ENCODE data around the gene MUC5AC. TPM values are rescaled to one million over a fixed set of nuclear protein-coding genes. Genes with fewer than 3 reads are reported as not detected.

MUC5AC gene
- total and polyA plus RNA-seq, 2 donors (not counting 1 experiment from before 2014, with no cell fraction given) = not detected

DNA sequence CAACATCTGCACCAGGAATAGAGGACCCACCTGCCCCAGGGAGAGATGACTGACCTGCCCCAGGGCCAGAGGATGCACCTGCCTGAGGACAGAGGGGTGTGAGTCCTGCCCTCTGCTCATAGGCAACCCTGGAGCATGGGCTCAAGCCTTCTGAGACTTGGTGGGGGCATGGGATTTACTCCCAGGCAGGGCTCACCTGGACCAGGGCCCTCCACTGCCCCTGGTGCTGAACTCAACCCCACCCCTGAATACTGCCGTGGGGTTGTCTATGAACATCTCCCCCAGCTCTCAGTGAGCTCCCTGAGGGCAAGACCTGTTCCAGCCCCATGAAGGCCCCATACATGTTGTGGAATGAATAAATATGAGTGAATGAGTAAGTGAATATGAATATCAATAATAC lies 33.8 kb upstream of the MUC5AC start:
- H2AFZ ChIP-seq (ENCODE audit: low read length) = no peak overlapping the region
- H3K9ac ChIP-seq (ENCODE audit: insufficient read depth, low read length) = no peak overlapping the region
- H3K4me3 ChIP-seq (replicated peaks in 1 of 4; ENCODE audit: control extremely low read depth in 1 of 4, insufficient read depth in 1 of 4, low read depth in 3 of 4, low read length in 4 of 4) = no peak overlapping the region
- DNase-seq (ENCODE audit: low read depth in 2 of 2) = no peak
- H3K4me1 ChIP-seq (ENCODE audit: control insufficient read depth, extremely low read depth, insufficient read depth, low read length) = no peaks in the 10 kb centered on the region
- H3K27ac ChIP-seq (ENCODE audit: insufficient read depth, low read length) = no peak overlapping the region
- H3K79me2 ChIP-seq (ENCODE audit: control insufficient read depth, insufficient read depth, low read length) = no peaks in the 10 kb centered on the region
- H3K36me3 ChIP-seq (ENCODE audit: control insufficient read depth, insufficient read depth, low read length) = no peaks in the 10 kb centered on the region
- H3K27me3 ChIP-seq (ENCODE audit: control insufficient read depth, insufficient read depth, low read length) = no peaks in the 10 kb centered on the region
- H3K9me3 ChIP-seq (ENCODE audit: control insufficient read depth, insufficient read depth, low read depth, low read length) = no peaks in the 10 kb centered on the region
- H4K20me1 ChIP-seq (ENCODE audit: control insufficient read depth, extremely low read depth, insufficient read depth, low read length) = no peaks in the 10 kb centered on the region
- no peak overlapping the region for H3K4me2 ChIP-seq (ENCODE audit: extremely low read depth, insufficient read depth, low read length)
- TF ChIP-seq, protein P1, sequence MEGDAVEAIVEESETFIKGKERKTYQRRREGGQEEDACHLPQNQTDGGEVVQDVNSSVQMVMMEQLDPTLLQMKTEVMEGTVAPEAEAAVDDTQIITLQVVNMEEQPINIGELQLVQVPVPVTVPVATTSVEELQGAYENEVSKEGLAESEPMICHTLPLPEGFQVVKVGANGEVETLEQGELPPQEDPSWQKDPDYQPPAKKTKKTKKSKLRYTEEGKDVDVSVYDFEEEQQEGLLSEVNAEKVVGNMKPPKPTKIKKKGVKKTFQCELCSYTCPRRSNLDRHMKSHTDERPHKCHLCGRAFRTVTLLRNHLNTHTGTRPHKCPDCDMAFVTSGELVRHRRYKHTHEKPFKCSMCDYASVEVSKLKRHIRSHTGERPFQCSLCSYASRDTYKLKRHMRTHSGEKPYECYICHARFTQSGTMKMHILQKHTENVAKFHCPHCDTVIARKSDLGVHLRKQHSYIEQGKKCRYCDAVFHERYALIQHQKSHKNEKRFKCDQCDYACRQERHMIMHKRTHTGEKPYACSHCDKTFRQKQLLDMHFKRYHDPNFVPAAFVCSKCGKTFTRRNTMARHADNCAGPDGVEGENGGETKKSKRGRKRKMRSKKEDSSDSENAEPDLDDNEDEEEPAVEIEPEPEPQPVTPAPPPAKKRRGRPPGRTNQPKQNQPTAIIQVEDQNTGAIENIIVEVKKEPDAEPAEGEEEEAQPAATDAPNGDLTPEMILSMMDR (conservative IDR thresholded peaks at IDR 0.05 in 1 of 2, IDR thresholded peaks at IDR 0.05 in 1 of 2; ENCODE audit: low read depth in 1 of 2, low read length in 2 of 2) = no peak
- TF ChIP-seq EZH2 (IDR thresholded peaks at IDR 0.05; ENCODE audit: low read length, missing control alignments) = no peak

DNA sequence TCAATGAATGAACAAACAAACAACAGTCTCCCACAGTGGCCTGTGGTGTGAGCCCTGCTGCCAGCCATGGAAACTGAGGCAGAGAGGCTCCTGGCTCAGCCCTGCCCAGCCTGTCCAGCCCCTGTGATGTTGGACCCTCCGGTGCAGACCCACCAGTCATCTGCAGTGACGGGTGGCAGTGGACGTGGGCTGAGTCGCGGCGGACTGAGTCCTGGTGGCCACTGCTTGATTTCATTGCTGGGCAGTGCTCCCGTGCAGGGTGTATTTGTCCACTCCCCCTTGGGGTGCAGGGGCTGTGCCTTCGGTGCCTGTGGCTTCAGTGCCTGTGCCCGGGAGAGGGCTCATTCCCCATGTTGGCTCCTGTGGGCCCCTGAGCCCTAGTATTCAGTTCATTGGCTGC lies 31.9 kb upstream of the MUC5AC start:
- no peak for DNase-seq (ENCODE audit: low read depth in 2 of 2)
- H3K4me1 ChIP-seq (ENCODE audit: control insufficient read depth, extremely low read depth, insufficient read depth, low read length) = no peaks in the 10 kb centered on the region
- H3K36me3 ChIP-seq (ENCODE audit: control insufficient read depth, insufficient read depth, low read length) = no peaks in the 10 kb centered on the region
- TF ChIP-seq EZH2 (IDR thresholded peaks at IDR 0.05; ENCODE audit: low read length, missing control alignments) = no peak
- TF ChIP-seq, protein P1 (conservative IDR thresholded peaks at IDR 0.05 in 1 of 2, IDR thresholded peaks at IDR 0.05 in 1 of 2; ENCODE audit: low read depth in 1 of 2, low read length in 2 of 2) = no peak
- H3K27ac ChIP-seq (ENCODE audit: insufficient read depth, low read length) = no peak overlapping the region
- no peaks in the 10 kb centered on the region for H3K79me2 ChIP-seq (ENCODE audit: control insufficient read depth, insufficient read depth, low read length)
- H3K27me3 ChIP-seq (ENCODE audit: control insufficient read depth, insufficient read depth, low read length) = no peaks in the 10 kb centered on the region
- H2AFZ ChIP-seq (ENCODE audit: low read length) = no peak overlapping the region
- H3K9me3 ChIP-seq (ENCODE audit: control insufficient read depth, insufficient read depth, low read depth, low read length) = no peaks in the 10 kb centered on the region
- H3K4me3 ChIP-seq (replicated peaks in 1 of 4; ENCODE audit: control extremely low read depth in 1 of 4, insufficient read depth in 1 of 4, low read depth in 3 of 4, low read length in 4 of 4) = no peak overlapping the region
- no peak overlapping the region for H3K9ac ChIP-seq (ENCODE audit: insufficient read depth, low read length)
- H4K20me1 ChIP-seq (ENCODE audit: control insufficient read depth, extremely low read depth, insufficient read depth, low read length) = no peaks in the 10 kb centered on the region
- H3K4me2 ChIP-seq (ENCODE audit: extremely low read depth, insufficient read depth, low read length) = no peak overlapping the region

DNA sequence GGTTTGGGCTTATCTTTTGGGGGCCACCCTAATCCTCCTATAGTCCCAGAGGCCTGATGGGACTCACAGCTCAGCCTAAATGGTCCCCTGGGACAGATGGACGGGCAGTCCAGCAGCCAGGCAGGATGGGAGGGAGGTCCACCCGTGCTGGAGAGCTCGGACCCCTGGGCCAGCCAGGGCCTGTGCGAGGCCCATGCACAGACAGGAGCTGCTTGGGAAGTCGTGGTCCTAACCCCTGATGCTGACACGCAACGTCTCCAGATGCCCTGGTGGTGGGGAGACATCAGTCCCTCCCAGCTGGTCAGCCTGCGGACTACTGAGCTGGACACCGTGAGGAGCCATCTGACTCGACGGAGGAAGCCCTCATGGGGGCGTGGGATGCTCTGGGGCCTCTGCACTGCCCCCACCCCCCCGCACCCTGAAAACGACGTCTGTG lies 31.2 kb upstream of the MUC5AC start:
- no peaks in the 10 kb centered on the region for H3K79me2 ChIP-seq (ENCODE audit: control insufficient read depth, insufficient read depth, low read length)
- no peak for DNase-seq (ENCODE audit: low read depth in 2 of 2)
- H3K27me3 ChIP-seq (ENCODE audit: control insufficient read depth, insufficient read depth, low read length) = no peaks in the 10 kb centered on the region
- no peak overlapping the region for H3K27ac ChIP-seq (ENCODE audit: insufficient read depth, low read length)
- H3K36me3 ChIP-seq (ENCODE audit: control insufficient read depth, insufficient read depth, low read length) = no peaks in the 10 kb centered on the region
- TF ChIP-seq EZH2 (IDR thresholded peaks at IDR 0.05; ENCODE audit: low read length, missing control alignments) = no peak
- TF ChIP-seq, protein P1 (conservative IDR thresholded peaks at IDR 0.05 in 1 of 2, IDR thresholded peaks at IDR 0.05 in 1 of 2; ENCODE audit: low read depth in 1 of 2, low read length in 2 of 2) = no peak
- H3K4me3 ChIP-seq (replicated peaks in 1 of 4; ENCODE audit: control extremely low read depth in 1 of 4, insufficient read depth in 1 of 4, low read depth in 3 of 4, low read length in 4 of 4) = no peak overlapping the region
- no peaks in the 10 kb centered on the region for H3K4me1 ChIP-seq (ENCODE audit: control insufficient read depth, extremely low read depth, insufficient read depth, low read length)
- no peak overlapping the region for H3K4me2 ChIP-seq (ENCODE audit: extremely low read depth, insufficient read depth, low read length)
- H2AFZ ChIP-seq (ENCODE audit: low read length) = no peak overlapping the region
- no peaks in the 10 kb centered on the region for H4K20me1 ChIP-seq (ENCODE audit: control insufficient read depth, extremely low read depth, insufficient read depth, low read length)
- no peak overlapping the region for H3K9ac ChIP-seq (ENCODE audit: insufficient read depth, low read length)
- no peaks in the 10 kb centered on the region for H3K9me3 ChIP-seq (ENCODE audit: control insufficient read depth, insufficient read depth, low read depth, low read length)
